Measurements from ENCODE around the gene MCRIP2.

GRCh38 chr16:668519-669171, 27.0 kb downstream of the MCRIP2 start:
- TF ChIP-seq, protein P1, sequence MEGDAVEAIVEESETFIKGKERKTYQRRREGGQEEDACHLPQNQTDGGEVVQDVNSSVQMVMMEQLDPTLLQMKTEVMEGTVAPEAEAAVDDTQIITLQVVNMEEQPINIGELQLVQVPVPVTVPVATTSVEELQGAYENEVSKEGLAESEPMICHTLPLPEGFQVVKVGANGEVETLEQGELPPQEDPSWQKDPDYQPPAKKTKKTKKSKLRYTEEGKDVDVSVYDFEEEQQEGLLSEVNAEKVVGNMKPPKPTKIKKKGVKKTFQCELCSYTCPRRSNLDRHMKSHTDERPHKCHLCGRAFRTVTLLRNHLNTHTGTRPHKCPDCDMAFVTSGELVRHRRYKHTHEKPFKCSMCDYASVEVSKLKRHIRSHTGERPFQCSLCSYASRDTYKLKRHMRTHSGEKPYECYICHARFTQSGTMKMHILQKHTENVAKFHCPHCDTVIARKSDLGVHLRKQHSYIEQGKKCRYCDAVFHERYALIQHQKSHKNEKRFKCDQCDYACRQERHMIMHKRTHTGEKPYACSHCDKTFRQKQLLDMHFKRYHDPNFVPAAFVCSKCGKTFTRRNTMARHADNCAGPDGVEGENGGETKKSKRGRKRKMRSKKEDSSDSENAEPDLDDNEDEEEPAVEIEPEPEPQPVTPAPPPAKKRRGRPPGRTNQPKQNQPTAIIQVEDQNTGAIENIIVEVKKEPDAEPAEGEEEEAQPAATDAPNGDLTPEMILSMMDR (IDR thresholded peaks at IDR 0.05; ENCODE audit: low read length), result no peak
- no peak for TF ChIP-seq EZH2 (IDR thresholded peaks at IDR 0.05; ENCODE audit: borderline replicate concordance, low read length)
